ENCODE results near the gene EPB41L5. TPM values are rescaled to one million over a fixed set of nuclear protein-coding genes. Genes with fewer than 3 reads are reported as not detected.
"Not testable (repeated sequence)": the region's sequence is repeated elsewhere in the genome, so short reads cannot be mapped to it uniquely, and the experiment has no call there.

The EPB41L5 gene
- total RNA-seq, 1 donor from 2014 or later, result 29.4 TPM

DNA sequence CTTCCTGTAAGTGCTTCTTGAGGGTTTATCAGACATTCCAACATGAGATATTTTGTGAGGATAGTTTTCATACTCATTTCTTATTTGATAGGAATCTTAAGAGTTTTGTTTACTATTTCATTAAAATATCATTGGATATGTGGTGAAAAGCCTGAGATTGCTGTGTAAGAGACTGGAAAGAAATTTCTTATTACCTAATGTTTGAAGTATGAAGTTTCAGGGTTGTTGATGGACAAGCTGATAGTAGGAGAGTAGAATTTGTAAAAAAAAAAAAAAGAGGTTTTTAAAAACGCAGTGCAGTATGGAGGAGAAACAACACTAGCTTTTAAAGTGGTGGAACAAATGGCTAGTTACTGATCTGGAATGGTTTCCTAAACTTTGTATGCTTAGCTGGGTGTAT lies 7.7 kb downstream of the EPB41L5 start:
- CTCF ChIA-PET, result no interaction called here
- intact Hi-C loops (cut with micrococcal nuclease), result no loop called here

DNA sequence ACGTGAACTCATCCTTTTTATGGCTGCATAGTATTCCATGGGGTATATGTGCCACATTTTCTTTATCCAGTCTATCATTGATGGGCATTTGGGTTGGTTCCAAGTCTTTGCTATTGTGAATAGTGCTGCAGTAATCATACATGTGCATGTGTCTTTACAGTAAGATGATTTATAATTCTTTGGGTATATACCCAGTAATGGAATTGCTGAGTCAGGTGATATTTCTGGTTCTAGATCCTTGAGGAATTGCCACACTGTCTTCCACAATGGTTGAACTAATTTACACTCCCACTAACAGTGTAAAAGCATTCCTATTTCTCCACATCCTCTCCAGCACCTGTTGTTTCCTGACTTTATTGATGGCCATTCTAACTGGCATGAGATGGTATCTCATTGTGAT lies 9.6 kb downstream of the EPB41L5 start:
- H3K9me3 Mint-ChIP-seq; H3K27ac Mint-ChIP-seq; CTCF ChIA-PET; H3K4me3 Mint-ChIP-seq; H3K27me3 Mint-ChIP-seq; POLR2A ChIA-PET; DNase-seq; intact Hi-C loops (cut with micrococcal nuclease); ATAC-seq (ENCODE audit: low read depth): not testable (repeated sequence)
- Mint-ChIP-seq H3K36me3 (ENCODE audit: low read depth) (peaks cover 44% of the 10 kb centered on the region), H3K4me1 (peaks cover 10% of the 10 kb centered on the region)

More for the DNA sequence above, 7.7 kb downstream of the EPB41L5 start:
- ATAC-seq (ENCODE audit: low read depth), result no peak
- Mint-ChIP-seq H3K27me3 (no peaks in the 10 kb centered on the region), H3K36me3 (ENCODE audit: low read depth) (peaks cover 38% of the 10 kb centered on the region), H3K4me1 (peaks cover 8% of the 10 kb centered on the region), H3K27ac (no peak overlapping the region), H3K9me3 (peaks cover 6% of the 10 kb centered on the region), H3K4me3 (no peak overlapping the region)
- no peak for DNase-seq
- TF ChIP-seq, protein P1, sequence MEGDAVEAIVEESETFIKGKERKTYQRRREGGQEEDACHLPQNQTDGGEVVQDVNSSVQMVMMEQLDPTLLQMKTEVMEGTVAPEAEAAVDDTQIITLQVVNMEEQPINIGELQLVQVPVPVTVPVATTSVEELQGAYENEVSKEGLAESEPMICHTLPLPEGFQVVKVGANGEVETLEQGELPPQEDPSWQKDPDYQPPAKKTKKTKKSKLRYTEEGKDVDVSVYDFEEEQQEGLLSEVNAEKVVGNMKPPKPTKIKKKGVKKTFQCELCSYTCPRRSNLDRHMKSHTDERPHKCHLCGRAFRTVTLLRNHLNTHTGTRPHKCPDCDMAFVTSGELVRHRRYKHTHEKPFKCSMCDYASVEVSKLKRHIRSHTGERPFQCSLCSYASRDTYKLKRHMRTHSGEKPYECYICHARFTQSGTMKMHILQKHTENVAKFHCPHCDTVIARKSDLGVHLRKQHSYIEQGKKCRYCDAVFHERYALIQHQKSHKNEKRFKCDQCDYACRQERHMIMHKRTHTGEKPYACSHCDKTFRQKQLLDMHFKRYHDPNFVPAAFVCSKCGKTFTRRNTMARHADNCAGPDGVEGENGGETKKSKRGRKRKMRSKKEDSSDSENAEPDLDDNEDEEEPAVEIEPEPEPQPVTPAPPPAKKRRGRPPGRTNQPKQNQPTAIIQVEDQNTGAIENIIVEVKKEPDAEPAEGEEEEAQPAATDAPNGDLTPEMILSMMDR (IDR thresholded peaks at IDR 0.05), result no peak
- POLR2A ChIA-PET, result interaction anchor here (0.6 kb wide), 1 partner anchor 193 kb away, joined by 6 read pairs; no protein-coding TSS in a partner anchor

DNA sequence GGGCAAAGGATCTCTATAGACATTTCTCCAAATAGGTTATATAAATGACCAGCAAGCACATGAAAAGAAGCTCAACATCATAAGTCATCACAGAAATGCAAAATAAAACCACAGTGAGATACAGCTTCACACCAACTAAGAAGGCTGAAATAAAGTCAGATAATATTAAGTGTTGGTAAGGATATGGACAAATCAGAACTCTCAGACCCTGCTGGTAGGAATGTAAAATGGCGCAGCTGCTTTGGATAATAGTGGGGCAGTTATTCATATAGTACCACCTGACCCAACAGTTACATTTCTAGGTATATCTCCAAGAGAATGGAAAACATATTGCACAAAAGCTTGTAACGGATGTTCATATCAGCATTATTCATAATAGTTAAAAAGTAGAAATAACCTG lies 14.0 kb downstream of the EPB41L5 start:
- Mint-ChIP-seq H3K27ac (no peak overlapping the region), H3K27me3 (no peaks in the 10 kb centered on the region), H3K9me3 (peaks cover 10% of the 10 kb centered on the region), H3K36me3 (ENCODE audit: low read depth) (peaks cover 32% of the 10 kb centered on the region), H3K4me3 (no peak overlapping the region), H3K4me1 (peaks cover 10% of the 10 kb centered on the region)
- ChIA-PET CTCF (no interaction called here), POLR2A (no interaction called here)
- TF ChIP-seq, protein P1 (IDR thresholded peaks at IDR 0.05), result no peak
- intact Hi-C loops (cut with micrococcal nuclease), result no loop called here
- no peak for ATAC-seq (ENCODE audit: low read depth)
- DNase-seq, result no peak

DNA sequence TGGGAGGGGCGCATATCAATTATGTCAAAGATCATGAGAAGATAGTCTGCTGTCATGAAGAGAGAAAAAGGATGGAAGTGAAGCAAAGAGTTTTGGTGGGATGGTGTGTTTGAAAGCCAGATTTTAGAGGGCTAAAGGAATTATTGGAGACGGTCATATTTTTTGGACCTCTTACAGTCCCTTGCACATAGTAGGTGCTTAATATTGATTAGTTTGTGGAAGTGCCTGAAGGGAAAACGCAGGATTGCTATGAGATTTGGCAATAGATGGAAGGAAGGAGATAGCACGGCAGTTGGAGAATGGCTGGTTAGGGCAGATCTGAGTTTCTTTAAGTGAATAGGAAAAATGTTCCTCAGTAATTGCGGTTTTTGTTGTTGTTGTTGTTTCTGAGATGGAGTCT lies 15.9 kb downstream of the EPB41L5 start:
- no peaks in the 10 kb centered on the region for H3K27me3 Mint-ChIP-seq
- ATAC-seq (ENCODE audit: low read depth) (no peak), DNase-seq (no peak)
- no peak overlapping the region for H3K4me3 Mint-ChIP-seq
- H3K4me1 Mint-ChIP-seq, result peaks cover 8% of the 10 kb centered on the region
- CTCF ChIA-PET, result no interaction called here
- peaks cover 21% of the 10 kb centered on the region for H3K36me3 Mint-ChIP-seq (ENCODE audit: low read depth)
- peaks cover 10% of the 10 kb centered on the region for H3K9me3 Mint-ChIP-seq
- no peak overlapping the region for H3K27ac Mint-ChIP-seq
- POLR2A ChIA-PET, result no interaction called here
- TF ChIP-seq, protein P1 (IDR thresholded peaks at IDR 0.05), result no peak
- intact Hi-C loops (cut with micrococcal nuclease), result no loop called here

DNA sequence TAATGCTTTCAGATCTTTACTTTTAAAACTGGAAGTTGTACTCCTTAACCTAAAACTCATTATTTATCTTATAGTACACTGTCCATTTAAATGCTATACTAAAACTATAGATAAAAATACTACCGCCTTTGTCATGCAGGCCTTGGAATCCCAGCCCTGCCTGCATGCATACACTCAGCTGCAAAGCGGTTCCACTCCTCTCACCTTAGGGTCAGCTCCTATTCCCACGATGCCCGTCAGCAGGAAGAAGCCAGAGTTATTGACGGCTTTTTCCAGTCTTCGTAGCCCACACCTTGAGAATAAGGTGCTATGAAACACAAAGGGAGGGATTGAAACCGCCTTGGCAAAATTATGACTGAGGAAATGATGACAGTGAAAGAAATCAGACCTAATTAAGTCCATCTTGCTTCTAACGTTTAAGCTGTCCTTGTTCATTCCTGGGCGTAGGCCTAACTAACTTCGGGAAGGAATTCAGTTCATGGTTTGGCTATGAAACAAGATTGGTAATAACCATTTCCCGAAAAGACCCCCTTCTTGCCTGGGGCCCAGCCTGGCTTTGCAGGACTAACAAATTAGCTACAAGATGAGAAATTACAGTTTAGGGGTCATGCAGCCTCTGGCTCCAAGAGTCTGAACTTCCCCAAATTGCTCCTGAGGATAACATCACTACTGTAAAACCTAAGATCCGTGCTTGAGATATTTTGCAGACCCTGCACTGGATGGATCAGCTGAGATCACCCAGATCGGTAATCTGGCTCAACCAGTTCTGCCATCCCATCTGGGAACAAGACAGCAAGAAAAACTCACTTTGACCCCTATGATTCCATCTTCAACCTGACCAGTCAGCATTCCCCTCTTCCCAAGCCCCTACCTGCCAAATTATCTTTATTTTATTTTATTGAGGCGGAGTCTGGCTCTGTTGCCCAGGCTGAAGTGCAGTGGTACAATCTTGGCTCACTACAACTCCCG lies 17.1 kb downstream of the EPB41L5 start:
- Mint-ChIP-seq H3K27ac (no peak overlapping the region), H3K4me3 (no peak overlapping the region), H3K36me3 (ENCODE audit: low read depth) (peaks cover 16% of the 10 kb centered on the region), H3K4me1 (peaks cover 6% of the 10 kb centered on the region), H3K27me3 (no peaks in the 10 kb centered on the region), H3K9me3 (peaks cover 7% of the 10 kb centered on the region)
- POLR2A ChIA-PET, result no interaction called here
- intact Hi-C loops (cut with micrococcal nuclease), result no loop called here
- CTCF ChIA-PET, result no interaction called here
- ATAC-seq (ENCODE audit: low read depth) (no peak), DNase-seq (no peak)
- TF ChIP-seq, protein P1 (IDR thresholded peaks at IDR 0.05), result no peak

Measured in activated B cell treated with CpG ODN at 0.5 μM for 24 hours (primary cell).